ENCODE results near the gene SYCP3.

DNA sequence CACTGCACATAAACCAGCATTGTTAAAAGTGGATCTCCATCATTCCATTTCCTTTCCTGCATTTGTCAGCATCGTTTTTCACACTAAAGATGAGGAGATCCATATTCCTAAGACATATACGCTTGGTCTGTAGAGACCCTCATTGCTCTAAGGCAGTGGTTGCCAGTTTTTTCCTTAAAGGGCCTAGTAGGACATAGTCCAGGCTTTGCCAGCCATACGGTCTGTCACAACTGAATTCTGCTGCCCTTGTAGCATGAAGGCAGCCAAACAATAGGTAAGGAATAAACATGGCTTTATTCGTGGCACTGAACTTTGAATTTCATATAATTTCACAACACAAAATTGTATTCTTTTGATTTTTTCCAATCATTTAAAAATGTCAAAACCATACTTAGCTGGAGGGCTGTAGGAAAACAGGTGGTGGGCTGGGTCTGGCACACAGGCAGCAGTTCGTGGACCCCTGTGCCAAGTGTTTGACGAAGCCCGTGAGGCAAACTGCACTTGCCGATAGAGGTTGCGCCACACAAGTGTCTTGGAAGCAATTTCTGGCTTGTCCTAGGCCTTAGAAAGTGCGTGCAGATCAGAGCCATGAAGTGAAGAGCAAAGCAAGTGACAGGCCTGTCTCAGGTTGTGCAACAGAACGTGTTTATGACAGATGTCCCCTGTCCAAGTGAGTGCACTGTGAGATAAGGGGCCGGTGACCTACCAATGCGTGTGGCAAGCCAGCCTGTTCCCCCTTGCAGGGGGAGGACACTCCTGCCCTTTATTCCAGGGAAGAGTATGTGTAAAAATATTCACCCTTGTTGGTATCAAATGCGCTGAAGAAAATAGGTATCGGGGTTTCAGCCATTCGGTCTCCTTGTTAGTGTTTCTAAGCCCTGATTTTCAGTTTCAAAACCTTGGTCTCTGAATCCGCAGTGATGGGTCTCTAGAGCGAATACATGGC is 42.7 kb downstream of the SYCP3 start:
- TF ChIP-seq YY1 (IDR thresholded peaks at IDR 0.05; ENCODE audit: insufficient read depth, insufficient read length) (no peak), ZNF274 (IDR thresholded peaks at IDR 0.05; ENCODE audit: low read depth, low read length) (no peak), SUZ12 (IDR thresholded peaks at IDR 0.05; ENCODE audit: extremely low read depth, insufficient read depth, insufficient read length) (no peak)
